ENCODE measurements around the gene SGSM1.

- TF ChIP-seq EZH2 (IDR thresholded peaks at IDR 0.05; ENCODE audit: low read length, unreplicated experiment), result no peak
- TF ChIP-seq, protein P1, sequence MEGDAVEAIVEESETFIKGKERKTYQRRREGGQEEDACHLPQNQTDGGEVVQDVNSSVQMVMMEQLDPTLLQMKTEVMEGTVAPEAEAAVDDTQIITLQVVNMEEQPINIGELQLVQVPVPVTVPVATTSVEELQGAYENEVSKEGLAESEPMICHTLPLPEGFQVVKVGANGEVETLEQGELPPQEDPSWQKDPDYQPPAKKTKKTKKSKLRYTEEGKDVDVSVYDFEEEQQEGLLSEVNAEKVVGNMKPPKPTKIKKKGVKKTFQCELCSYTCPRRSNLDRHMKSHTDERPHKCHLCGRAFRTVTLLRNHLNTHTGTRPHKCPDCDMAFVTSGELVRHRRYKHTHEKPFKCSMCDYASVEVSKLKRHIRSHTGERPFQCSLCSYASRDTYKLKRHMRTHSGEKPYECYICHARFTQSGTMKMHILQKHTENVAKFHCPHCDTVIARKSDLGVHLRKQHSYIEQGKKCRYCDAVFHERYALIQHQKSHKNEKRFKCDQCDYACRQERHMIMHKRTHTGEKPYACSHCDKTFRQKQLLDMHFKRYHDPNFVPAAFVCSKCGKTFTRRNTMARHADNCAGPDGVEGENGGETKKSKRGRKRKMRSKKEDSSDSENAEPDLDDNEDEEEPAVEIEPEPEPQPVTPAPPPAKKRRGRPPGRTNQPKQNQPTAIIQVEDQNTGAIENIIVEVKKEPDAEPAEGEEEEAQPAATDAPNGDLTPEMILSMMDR (conservative IDR thresholded peaks at IDR 0.05; ENCODE audit: low read depth, low read length), result no peak
These were observed 18.2 kb downstream of the SGSM1 start for GRCh38 chr22:24824250-24824649.
